RWPE2 (cell line): ENCODE data around the gene CABP2.

Experiments used
- ATAC-seq: fragments of 200-7000 bp; cut with Tn5 transposase; 3 replicates; pipeline ENCODE4 v1.9.1; 2021; ENCODE audit warnings: low read depth
- DNase-seq: peaks from one replicate; pipeline ENCODE4 v3.0.0-alpha.2; 2020; ENCODE audit warnings: low spot score
- H3K27ac ChIP-seq: fragments of 450-650 bp; 2 replicates; pipeline ENCODE4 v1.5.1; 2017; ENCODE audit warnings: mild to moderate bottlenecking; ENCODE audit not compliant: poor library complexity, severe bottlenecking
- H3K27me3 ChIP-seq: fragments of 250-450 bp; sonication (Bioruptor Pico); 2 replicates; pipeline ENCODE4 v1.5.1; 2021; ENCODE audit warnings: mild to moderate bottlenecking, moderate library complexity; ENCODE audit not compliant: insufficient read depth, poor library complexity, severe bottlenecking
- H3K36me3 ChIP-seq: fragments of 250-450 bp; sonication (Bioruptor Pico); 2 replicates; pipeline ENCODE4 v1.5.1; 2020; ENCODE audit warnings: low read depth, mild to moderate bottlenecking, moderate library complexity
- H3K4me1 ChIP-seq: fragments of 250-450 bp; sonication (Bioruptor Pico); 2 replicates; pipeline ENCODE4 v1.5.1; 2021; ENCODE audit warnings: mild to moderate bottlenecking, moderate library complexity; ENCODE audit not compliant: insufficient read depth, poor library complexity, severe bottlenecking
- H3K4me3 ChIP-seq: fragments of 250-450 bp; sonication (Bioruptor Pico); 2 replicates; pipeline ENCODE4 v1.5.1; 2021; ENCODE audit warnings: mild to moderate bottlenecking, moderate library complexity; ENCODE audit not compliant: severe bottlenecking
- H3K9me3 ChIP-seq: fragments of 250-450 bp; sonication (Bioruptor Pico); 2 replicates; pipeline ENCODE4 v1.5.1; 2021; ENCODE audit warnings: mild to moderate bottlenecking, moderate library complexity; ENCODE audit not compliant: severe bottlenecking
- CTCF ChIP-seq: fragments of 450-650 bp; IDR thresholded peaks from one replicate; pipeline ENCODE4 v1.5.1; 2017; ENCODE audit warnings: mild to moderate bottlenecking, moderate library complexity; ENCODE audit not compliant: poor library complexity, severe bottlenecking

The CABP2 gene

GRCh38 chr11:67508486-67509121, 14.6 kb downstream of the CABP2 start:
- ATAC-seq (peak; percentile 6), DNase-seq (peak; percentile 99)
- no peak for TF ChIP-seq CTCF

GRCh38 chr11:67507864-67508485, 15.3 kb downstream of the CABP2 start, which contains the start of gene CDK2AP2:
Gene CDK2AP2 (minus strand): TSS chr11:67508162. CDS start chr11:67508082, 80 bp downstream.
- peak; percentile 100 for DNase-seq
- Histone ChIP-seq H3K27ac (peak within 1 kb of the TSS; percentile 96), H3K36me3 (peaks cover 12% of the 10 kb centered on the region), H3K4me1 (peaks cover 10% of the 10 kb centered on the region), H3K9me3 (no peaks in the 10 kb centered on the region), H3K4me3 (peak within 1 kb of the TSS; percentile 66), H3K27me3 (no peaks in the 10 kb centered on the region)
- no peak for TF ChIP-seq CTCF
- ATAC-seq: peak; percentile 78

More at GRCh38 chr11:67508486-67509121, 14.6 kb downstream of the CABP2 start:
- Histone ChIP-seq H3K4me1 (peaks cover 10% of the 10 kb centered on the region), H3K9me3 (no peaks in the 10 kb centered on the region), H3K27me3 (no peaks in the 10 kb centered on the region), H3K4me3 (peak overlapping the region; percentile 66), H3K36me3 (peaks cover 12% of the 10 kb centered on the region), H3K27ac (peak overlapping the region; percentile 96)

GRCh38 chr11:67507242-67507863, 15.9 kb downstream of the CABP2 start:
- Histone ChIP-seq H3K27ac (peak overlapping the region; percentile 96), H3K9me3 (no peaks in the 10 kb centered on the region), H3K4me3 (peak overlapping the region; percentile 66), H3K36me3 (peaks cover 15% of the 10 kb centered on the region), H3K4me1 (peaks cover 10% of the 10 kb centered on the region), H3K27me3 (no peaks in the 10 kb centered on the region)
- peak; percentile 2; the same call in 2 of the 3 replicates for ATAC-seq
- TF ChIP-seq CTCF: no peak
- DNase-seq: no peak

- no peak for ATAC-seq
- DNase-seq: no peak
- H3K4me3 ChIP-seq: peak overlapping the region; percentile 66
Observed at GRCh38 chr11:67506426-67507051, 16.7 kb downstream of the CABP2 start.

More at GRCh38 chr11:67506426-67507051, 16.7 kb downstream of the CABP2 start:
- Histone ChIP-seq H3K27me3 (no peaks in the 10 kb centered on the region), H3K4me1 (peaks cover 10% of the 10 kb centered on the region), H3K9me3 (no peaks in the 10 kb centered on the region), H3K27ac (peak overlapping the region; percentile 96), H3K36me3 (peaks cover 15% of the 10 kb centered on the region)
- peak; percentile 87 for TF ChIP-seq CTCF
